Right ventricle myocardium inferior (tissue), 1 donor: Measurements from ENCODE around the gene DKK3. TPM values are rescaled to one million over a fixed set of nuclear protein-coding genes. Genes with fewer than 3 reads are reported as not detected.

ENCODE experiments used
- ATAC-seq: fragments of 200-7000 bp; cut with Tn5 transposase; one replicate; pipeline ENCODE4 v1.9.1; 2020; ENCODE audit warnings: mild to moderate bottlenecking, moderate library complexity
- DNase-seq: peaks from one replicate; pipeline ENCODE4 v3.0.0; 2021; ENCODE audit errors: missing footprints
- intact Hi-C: fragments of 100-400 bp; cut with DNase I; formaldehyde crosslinking; loops from one replicate; pipeline ENCODE4 v1.11.0; 2022
- total RNA-seq: library from RNA; stranded (reverse); fragmentation: NEBNext Ultra II Directional; extraction: Animal tissue kit (Norgen Biotek cat#: 25700); gene quantifications from one replicate; pipeline ENCODE4 v1.2.1, GENCODE V29; 2021
- donor health status: DM: no; HTN: yes; CAD: no; lungs with severe emphysema.

The DKK3 gene
- total RNA-seq, 1 donor from 2014 or later = 515 TPM

DNA sequence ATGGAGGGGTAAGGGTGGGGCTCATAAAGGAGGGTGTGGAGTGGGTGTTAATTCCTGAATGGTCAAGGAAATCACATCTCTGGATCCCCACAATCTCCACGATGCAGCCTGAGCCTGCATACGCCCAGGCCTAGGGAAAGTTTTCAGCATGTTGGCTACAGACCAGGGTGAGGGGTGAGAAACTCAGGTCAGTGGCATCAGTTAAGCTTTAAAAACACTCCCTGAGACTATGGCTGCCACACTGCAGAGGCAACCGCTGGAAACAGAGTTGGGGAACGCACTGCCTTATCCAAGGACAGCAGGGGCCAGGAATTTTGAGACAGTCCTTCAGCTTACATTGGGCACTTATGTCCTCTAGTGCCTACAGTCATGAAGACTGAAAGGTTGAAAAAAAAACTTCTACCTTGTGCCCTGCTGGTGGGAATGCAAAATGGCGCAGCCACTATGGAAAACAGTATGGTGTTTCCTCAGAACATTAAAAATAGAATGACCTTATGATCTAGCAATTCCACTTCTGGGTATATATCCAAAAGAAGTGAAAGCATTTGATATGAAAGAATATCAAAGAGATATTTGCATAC is 19.7 kb downstream of the DKK3 start:
- no peak for ATAC-seq
- intact Hi-C loops = loop anchor here (2.0 to 5.0 kb wide), 2 partner anchors 14 to 54 kb away; no protein-coding TSS in a partner anchor
- no peak for DNase-seq

DNA sequence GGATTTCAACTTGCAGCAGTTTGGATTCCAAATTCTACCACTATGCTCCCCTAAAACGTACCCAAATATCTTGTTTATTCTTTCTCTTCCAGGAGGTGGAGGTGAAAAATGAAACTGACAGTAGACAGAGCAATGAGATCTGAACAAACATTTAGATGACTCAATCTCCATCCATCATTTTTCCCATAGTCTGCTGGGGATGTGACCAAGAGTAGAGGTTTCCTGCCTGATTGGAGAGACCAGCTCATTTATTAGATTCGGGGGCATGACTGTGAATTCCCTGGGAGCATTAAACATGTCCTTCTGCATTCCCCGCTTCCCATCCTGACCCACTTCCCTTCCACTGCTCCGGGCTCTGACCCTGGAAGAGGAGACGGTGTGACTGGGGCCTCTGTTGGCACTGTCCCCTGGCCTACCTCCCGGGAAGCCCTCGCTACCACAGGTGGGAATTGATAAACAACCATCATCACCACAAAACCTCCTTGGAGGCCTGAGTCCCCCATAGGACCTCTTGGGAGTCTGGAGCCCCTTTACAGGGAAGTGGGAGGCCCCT is 20.3 kb downstream of the DKK3 start:
- DNase-seq = no peak
- ATAC-seq = no peak
- intact Hi-C loops = loop anchor here (2.0 to 5.0 kb wide), 2 partner anchors 13 to 54 kb away; no protein-coding TSS in a partner anchor

GRCh38 chr11:11987503-11988022 is 20.9 kb downstream of the DKK3 start:
- ATAC-seq (no peak), DNase-seq (no peak)
- intact Hi-C loops = loop anchor here (2.0 to 5.0 kb wide), 2 partner anchors 13 to 55 kb away; no protein-coding TSS in a partner anchor

- ATAC-seq = peak; percentile 37
- DNase-seq = no peak
- intact Hi-C loops = loop anchor here (5.0 kb wide), 1 partner anchor 56 kb away; no protein-coding TSS in a partner anchor
These were observed 22.2 kb downstream of the DKK3 start for GRCh38 chr11:11985954-11986949.

GRCh38 chr11:11985016-11985715 is 23.3 kb downstream of the DKK3 start:
- ATAC-seq (peak; percentile 9), DNase-seq (no peak)

DNA sequence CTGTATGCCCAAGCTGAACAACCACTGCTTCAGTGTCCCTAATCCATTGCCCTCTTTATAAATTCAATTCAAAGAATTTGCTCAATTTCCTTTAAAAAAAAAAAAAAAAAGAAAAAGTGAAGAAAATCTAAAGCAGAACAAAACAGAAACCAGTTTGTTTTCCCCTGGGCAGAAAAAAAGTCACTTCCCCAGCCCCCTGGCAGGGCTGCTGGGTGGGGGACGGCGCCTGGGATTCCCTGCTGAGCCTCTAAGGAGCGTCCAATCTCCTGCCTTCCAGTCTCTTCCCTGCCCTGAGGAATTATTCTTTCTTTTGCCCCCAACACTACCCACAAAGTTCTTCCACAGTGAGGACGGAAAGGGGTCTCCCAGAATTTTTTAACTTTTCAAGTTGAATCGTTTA is 23.9 kb downstream of the DKK3 start:
- DNase-seq (no peak), ATAC-seq (no peak)
- intact Hi-C loops = no loop called here

More at GRCh38 chr11:11985016-11985715, 23.3 kb downstream of the DKK3 start:
- intact Hi-C loops = loop anchor here (5.0 kb wide), 1 partner anchor 57 kb away; no protein-coding TSS in a partner anchor

- no peak for ATAC-seq
- intact Hi-C loops = no loop called here
- DNase-seq = no peak
These were observed 25.0 kb downstream of the DKK3 start for GRCh38 chr11:11983427-11983826.

DNA sequence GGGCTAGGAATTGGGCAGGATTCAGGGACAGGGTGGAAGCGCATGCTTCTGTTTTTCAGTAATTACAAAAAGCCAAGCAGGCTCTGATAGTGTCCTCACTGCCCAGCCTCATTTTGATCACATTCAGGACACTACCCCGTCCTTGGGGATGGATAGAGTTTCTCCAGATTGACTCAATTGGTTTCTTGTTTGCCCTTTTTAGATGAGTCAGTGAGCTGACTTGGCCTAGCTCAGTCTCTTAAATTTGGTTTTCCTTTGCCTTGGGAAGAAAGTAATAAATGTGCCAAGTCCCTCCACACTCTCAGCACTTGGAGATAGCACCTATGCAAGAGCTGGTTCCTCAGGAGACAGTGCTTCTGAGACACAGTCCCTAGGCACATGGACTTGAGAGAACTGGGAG is 25.5 kb downstream of the DKK3 start:
- DNase-seq (no peak), ATAC-seq (no peak)
- intact Hi-C loops = no loop called here

DNA sequence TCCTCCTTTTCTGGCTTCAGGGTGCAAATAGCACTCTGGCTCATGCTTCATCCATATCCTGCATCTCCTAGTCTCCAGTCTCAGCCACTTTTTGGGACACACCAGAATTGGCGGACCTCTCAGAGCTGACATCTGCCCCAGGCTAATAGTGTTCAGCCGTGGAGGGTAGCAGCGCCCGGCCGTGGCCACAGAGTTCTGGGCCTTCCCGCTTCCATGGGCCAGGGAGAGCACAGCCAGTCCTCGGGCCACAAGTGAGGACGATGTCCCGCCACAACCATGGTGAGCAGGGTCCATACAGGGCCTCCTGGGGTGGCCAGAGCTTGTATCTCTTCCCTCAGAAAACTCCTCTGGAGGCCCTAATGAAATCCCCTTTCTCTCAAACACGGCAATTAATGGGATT is 26.0 kb downstream of the DKK3 start:
- ATAC-seq (no peak), DNase-seq (no peak)
- intact Hi-C loops = no loop called here

DNA sequence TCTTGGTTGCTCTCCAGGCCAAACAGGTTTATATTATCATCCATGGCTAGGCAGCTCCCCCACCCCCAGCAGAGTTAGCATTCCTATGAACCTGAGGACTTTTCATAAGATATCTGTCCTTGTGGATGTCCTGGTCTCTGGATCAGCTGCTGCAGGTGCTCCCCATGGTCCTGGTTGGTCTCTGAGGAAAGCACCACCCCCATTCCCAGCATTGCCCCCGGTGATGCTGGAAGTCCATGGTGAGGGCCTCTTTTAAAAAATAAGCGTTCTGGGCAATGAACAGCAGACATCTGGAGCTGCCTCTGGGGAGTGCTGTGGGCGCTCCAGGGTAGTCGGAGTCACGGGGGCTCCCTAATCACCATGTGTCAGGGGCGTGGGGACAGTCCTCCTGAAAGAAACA is 26.6 kb downstream of the DKK3 start:
- ATAC-seq = no peak
- intact Hi-C loops = no loop called here
- DNase-seq = no peak

GRCh38 chr11:11981364-11981763 is 27.1 kb downstream of the DKK3 start:
- ATAC-seq (no peak), DNase-seq (no peak)
- intact Hi-C loops = no loop called here

DNA sequence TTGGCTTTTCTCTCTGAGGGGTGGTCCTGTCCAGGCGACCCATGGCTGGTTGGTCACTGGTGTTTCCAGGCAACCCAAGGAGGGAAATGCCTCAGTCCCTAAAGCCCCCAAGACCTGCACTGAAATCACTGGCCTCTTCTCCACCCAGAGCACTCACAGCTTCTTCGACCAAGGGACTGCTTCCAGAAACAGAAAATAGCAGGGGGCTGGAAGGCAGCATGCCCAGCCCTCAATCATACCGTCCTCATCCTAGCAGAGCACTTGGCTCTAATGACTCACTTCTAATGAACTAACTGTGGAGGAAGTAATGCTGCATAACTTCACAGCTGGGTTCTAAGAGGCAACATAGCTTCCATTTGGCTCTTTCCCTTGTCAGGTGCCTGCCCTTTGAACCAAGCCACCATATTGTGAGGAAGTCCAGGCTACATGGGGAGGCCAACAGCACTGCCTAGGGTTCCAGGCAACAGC is 27.6 kb downstream of the DKK3 start:
- no peak for ATAC-seq
- DNase-seq = no peak

DNA sequence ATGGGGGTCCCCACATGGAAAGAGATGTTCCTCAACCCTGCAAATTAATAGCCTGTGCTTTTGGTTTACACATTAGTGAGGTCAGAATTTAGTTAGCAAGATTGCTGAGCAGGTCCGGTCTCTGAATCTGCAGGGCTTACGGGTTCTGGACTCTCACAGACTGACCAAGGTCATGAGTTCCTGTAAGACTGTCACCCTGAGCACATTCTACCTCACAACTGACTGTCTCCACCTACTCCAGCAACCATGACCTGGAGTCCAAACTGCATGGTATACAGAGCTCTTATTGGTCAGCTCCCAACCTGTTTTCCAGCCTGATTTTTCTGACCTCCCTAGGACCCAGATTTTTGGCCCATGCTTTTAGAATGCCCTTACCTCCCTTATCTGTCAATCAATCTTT is 28.2 kb downstream of the DKK3 start:
- no peak for ATAC-seq
- no peak for DNase-seq
- intact Hi-C loops = no loop called here

More for the DNA sequence above, 27.6 kb downstream of the DKK3 start:
- intact Hi-C loops = no loop called here

DNA sequence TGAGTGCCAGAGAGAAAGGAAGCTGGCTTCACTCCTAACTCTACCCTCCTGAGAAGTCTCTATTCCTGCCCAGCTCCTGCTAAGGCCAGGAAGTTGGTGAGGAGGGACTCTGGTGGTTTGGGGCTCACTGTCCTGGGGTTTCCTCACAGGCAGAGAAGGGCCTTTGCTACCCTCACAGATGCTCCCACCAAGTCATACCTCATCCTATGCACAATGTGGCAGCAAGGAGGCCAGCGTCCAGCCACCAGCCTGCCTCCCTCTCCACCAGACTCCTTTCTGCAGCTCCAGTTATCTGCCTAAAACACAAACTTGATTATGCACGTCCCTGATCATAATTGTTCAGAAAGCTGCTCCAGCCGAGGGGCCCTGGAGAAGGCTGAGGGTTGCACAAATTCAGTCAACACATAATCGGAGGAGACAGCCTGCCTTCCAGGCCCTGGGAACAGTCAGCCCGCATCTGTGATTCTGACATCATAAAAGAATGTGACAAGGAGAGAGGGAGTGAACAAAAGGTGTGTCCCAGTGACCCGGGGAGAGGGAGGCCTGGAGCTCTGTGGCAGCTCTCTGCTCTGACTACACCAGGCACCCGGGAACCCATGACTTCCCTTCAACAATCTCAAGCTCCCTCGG is 28.8 kb downstream of the DKK3 start:
- ATAC-seq (peak; percentile 62), DNase-seq (no peak)
- intact Hi-C loops = no loop called here

- DNase-seq (peak; percentile 93), ATAC-seq (peak; percentile 76)
- intact Hi-C loops = no loop called here
These were observed 29.5 kb downstream of the DKK3 start for GRCh38 chr11:11978792-11979487.

DNA sequence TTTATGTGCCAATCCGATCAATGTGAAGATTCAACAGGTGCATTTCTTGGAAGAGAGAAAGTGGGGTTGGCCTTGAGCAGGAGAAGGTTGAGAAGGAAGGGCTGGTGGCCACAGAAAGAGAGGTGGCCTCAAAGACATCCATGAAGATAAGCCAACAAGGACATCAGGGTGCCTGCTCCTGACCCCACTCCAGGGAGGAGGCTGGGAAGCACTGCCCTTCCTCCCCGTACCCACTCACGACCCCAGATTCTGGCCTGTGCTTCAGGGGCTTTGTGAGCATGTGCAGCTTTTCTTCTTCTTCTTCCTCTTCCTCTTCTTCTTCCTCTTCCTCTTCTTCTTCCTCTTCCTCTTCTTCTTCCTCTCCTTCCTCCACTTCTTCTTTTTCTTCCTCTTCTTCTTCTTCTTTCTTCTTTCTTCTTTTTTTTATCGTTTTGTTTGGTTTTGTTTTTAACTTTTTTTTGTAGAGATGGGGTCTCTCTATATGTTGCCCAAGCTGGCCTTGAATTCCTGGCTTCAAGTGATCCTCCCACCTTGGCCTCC is 30.3 kb downstream of the DKK3 start:
- DNase-seq (no peak), ATAC-seq (no peak)
- intact Hi-C loops = no loop called here

GRCh38 chr11:11977206-11977938 is 31.1 kb downstream of the DKK3 start:
- ATAC-seq (peak; percentile 27), DNase-seq (no peak)
- intact Hi-C loops = no loop called here
